GM19452 (cell line): ENCODE results near the gene LRRFIP1.
"Not testable (repeated sequence)": the region's sequence is repeated elsewhere in the genome, so short reads cannot be mapped to it uniquely, and the experiment has no call there.

ENCODE experiments used
- ATAC-seq: cut with Tn5 transposase; IDR thresholded peaks from one replicate; pipeline ENCODE4 v1.9.1; 2021; ENCODE audit not compliant: unreplicated experiment

The LRRFIP1 gene

DNA sequence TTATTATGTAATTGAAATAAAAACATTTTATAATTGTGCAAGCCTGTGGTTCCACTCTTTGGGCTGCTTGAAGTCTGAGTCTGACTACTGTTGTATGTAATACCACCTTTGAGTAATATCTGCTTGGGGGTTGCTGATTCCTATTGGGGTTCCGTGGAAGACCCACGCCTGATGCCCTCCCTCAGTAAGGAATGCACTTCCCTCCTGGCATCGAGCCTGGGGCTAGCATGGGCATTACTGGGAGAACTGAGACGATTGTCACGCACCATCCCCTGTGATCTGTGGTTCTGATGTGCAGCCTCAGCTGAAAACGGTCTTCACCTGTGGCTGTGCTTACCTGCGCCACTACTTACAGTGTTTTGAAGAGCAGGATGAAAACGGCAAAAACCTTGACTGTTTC is 138.5 kb downstream of the LRRFIP1 start:
- ATAC-seq = no peak

DNA sequence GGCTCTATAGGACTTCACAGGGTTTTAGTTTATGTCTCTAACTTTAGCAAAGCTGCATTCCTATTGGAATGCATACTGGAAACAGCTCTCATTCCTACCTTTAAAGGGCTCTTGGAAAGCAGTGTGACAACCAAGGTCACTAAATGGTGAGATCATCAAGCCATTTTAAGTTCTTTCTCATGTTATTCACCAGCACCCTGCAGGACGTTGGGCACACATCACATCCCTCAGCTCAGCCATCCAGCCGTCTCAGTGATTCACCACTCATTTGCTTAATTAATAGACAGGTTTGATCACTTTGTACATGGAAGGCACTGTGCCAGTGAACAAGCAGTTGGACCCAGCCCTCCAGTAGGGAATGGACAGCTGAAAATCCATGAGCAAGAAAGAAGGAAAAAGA is 139.0 kb downstream of the LRRFIP1 start:
- ATAC-seq = no peak

DNA sequence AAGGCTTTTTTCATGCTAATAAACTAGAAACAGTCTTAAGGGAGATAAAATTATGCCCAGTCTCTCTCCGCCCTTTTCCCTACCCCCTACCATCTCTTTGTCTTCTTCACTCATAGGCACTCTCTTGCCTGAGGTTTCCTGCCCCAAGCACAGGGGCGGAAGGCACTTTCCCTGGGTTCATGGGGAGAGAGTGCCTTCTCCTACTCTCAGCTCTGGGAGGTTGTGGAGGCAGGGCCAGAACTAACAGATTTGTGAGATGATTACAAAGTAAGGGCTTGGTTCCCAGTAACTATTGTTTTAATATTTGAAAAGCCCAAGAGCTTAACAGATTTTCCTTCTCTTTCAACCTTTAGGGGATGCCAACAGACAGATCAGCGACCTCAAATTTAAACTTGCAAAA is 145.1 kb downstream of the LRRFIP1 start:
- no peak for ATAC-seq

DNA sequence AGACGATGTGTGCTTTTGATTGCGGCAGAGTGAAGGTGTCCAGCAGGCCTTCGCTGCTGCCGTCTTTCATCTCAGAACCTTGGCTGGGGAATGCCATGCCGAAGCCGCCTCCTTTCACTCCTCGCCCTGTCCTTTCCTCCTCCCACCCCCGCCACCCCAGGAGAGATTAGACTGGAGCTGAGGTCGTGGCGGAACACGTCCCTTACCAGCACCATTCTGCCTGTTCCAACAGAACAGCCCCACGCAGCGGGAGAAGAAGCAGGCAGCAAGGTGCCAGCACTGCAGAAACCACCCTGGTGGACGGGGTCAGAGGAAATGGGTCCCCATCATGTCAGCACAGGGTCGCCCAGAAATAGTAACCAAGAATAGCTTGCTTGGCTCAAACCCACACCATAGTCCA is 146.4 kb downstream of the LRRFIP1 start:
- ATAC-seq = no peak

DNA sequence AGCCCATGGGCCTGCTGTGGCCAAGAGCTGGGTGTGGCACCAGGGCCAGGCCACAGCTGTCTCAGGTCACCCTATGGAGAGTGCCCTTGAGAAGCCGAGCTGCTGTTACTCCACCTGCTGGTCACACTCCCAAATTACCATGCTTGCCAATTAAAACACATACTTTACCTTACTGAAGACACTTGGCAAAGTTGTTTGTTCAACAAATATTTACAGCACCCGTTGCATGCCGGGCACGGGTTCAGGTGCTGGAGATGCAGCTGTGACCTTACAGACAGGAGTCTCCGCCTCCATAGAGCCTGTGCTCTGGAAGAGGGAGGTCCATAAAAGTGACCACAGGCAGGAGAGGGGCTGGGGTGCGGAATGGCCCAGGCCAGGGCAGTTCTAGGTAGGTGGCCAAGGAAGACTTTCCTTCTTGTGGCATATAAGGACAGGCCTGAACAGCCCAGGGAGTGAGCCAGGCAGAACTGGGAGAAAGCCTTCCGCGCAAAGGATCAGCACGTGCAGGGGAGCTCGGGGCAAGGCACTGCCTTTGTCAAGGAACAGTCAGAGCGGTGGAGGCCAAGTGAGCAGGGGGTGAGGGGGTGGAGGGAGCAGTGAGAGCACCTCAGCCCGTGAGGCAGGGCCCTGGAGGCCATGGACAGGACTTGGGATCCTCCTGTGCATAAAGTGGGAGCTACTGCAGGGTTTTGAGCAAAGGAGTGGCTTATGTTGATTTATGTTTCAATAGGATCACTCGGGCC is 147.6 kb downstream of the LRRFIP1 start:
- ATAC-seq = no peak

DNA sequence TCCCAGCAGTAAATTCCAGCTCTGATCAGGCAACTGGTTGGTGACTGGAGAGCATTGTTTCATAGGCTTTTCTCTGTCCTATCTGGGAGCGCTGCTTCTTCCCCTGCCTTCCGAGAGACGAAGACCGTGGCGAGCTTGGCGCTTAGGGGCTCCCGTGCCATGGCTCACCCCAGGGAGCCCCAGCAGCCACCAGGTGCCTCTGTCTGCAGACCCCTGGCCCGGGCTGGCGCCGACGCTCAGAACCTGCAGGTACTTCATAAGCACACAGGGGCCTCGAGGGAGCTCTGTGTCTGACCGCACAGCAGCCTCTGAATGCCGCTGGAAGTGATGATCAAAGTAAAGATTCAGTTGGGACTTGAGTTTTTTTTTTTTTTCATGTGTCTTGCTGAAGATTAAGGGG is 152.1 kb downstream of the LRRFIP1 start:
- ATAC-seq = no peak

DNA sequence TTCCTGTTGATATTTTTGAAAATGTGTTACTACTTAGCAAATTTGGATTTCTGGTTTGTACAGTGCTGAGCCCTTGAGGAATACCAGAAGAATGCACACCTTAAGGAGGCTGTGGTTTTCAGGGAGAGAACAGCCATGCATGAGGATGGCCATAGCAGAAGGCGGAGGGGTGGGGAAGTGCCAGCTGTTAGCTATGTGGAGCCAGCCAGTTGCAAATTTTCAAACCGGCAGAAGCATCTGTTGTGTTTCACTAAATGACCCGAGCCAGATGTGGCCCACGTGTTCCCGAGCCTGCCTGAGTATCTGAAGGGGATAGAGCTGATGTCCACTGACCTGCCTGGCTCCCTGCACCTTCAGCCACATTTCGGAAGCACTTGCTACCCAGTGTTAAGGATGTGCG is 154.8 kb downstream of the LRRFIP1 start:
- no peak for ATAC-seq

DNA sequence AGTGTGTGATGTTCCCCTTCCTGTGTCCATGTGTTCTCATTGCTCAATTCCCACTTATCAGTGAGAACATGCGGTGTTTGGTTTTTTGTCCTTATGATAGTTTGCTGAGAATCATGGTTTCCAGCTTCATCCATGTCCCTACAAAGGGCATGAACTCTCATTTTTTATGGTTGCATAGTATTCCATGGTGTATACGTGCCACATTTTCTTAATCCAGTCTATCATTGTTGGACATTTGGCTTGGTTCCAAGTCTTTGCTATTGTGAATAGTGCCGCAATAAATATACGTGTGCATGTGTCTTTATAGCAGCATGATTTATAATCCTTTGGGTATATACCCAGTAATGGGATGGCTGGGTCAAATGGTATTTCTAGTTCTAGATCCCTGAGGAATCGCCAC is 156.3 kb downstream of the LRRFIP1 start:
- ATAC-seq = not testable (repeated sequence)

DNA sequence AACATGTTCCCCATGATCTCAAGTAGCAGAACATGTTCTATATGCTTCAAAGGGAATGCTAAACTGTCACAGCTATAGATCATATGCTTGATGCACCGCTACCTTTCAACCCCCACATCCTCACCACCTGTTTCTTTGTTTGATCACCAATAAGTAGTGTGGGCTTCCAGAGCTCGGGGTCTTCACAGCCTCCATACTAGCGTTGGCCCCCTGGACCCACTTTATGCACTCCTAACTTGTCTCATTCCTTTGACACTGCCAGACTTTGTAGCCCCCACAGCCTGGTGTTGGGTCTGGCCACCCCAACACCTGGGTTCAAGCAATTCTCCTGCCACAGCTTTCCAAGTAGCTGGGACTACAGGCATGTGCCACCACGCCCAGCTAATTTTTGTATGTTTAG is 159.5 kb downstream of the LRRFIP1 start:
- no peak for ATAC-seq

DNA sequence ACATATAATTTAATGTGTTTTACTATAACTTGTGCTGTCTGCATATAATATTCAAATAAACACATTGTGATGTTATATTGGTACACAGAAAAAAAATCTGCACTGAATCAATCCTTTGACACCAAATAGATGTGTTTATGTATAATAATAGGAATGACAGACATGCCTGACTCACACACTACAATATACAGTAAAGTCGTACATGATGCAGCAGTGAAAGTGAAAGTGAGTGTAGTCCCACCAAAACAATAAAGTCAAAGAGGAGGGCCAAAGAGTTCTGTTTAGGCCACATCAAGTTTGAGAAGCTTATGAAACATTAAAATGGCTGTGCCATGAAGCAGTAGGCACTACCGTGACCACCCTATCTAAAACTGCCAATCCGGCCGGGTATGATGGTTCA is 163.0 kb downstream of the LRRFIP1 start:
- no peak for ATAC-seq

DNA sequence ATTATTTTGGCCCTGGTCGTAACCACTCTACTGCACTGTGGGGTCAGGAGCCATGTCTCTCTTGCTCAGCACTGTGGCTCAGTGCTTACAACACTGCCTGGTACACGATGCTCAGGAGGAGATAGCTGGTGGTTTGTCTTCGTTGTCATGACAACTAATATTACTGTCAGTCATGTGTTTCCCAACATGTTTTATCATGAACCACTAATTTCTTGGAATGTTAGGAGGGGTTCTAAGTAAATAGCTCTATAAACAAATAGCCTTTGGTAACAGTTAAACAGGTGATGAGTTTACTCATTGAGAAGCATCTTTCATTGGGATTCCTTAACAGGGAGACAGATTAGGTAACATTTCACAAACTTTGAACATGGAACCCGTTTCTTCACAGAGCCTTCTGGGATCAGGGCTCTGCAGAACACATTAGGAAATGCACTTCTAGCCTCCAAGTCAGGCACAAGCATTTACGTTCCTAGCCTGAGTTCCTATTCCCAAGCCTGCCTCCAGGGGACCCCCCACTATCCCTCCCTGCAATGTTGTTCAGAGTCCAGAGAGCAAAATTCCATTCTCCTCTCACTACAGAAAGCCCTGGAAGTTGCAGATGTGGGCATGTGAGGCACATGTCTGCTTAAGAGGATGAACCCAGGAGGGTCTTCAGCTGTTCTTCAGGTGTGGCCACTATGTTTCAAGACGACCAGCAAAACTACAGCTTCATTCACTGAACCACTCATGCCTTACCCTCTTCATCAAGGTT is 164.8 kb downstream of the LRRFIP1 start:
- ATAC-seq = no peak

DNA sequence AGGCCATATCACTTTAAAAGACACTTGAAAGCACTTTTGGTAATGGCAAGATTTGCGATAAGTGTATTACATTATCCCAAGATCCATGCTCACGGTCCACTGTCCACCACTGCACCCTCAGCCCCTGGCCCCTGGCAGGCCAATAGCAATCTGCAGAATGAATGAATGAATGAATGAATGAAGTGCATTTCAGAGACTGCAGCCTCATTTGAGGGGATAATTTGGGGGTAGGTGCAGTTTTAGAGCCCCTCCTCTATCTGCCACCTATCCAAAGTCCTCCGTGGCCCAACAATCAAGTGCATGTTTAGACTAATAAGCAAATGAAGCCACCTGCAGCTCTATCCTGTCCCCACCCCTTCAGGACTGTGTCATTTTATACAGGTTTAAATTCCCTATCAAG is 169.9 kb downstream of the LRRFIP1 start:
- no peak for ATAC-seq

DNA sequence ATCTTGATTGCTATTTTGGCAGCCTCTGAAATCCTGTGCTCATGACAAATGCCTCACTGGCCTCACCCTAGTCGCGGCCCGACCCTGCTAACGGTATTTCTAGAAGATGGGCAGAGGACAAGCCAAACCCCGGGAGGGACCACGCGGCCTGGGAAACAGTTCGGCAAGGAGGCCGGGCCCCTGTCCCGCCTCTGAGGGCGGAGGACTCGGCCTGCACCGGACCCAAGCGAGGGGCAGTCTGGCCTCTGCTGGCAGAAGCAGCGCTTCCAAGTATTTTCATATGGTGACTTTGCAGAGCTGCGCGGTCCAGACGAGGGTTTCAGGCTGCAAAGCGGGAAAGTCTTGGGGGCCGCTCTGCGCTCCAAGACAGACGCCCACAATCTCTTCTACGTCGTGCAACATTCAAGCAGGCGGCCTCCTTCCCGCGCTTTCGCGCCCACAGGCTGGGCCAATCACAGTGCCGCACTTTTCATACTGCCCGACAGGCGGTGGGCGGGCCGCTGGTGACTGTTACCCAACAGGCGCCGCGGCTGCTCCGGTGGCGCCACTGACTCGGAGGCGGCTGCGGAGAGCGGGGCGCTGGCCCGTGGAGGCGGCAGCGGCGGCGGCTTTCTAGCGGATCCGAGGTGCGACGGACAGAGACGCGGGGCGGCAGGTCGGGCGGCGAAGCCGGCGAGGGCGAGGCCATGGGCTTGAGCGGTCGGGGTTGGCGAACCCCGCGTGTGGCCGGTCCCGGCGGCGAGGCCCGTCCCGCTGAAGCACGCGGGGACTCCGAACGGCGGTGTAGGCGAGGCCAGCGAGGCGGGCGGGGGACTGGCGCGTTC is 171.1 kb downstream of the LRRFIP1 start, which contains the start of gene RBM44:
TSS of gene RBM44 (plus strand) at position 544 of the 824 bp plus-strand sequence. CDS start 14,831 bp downstream, outside the sequence.
- no peak for ATAC-seq

DNA sequence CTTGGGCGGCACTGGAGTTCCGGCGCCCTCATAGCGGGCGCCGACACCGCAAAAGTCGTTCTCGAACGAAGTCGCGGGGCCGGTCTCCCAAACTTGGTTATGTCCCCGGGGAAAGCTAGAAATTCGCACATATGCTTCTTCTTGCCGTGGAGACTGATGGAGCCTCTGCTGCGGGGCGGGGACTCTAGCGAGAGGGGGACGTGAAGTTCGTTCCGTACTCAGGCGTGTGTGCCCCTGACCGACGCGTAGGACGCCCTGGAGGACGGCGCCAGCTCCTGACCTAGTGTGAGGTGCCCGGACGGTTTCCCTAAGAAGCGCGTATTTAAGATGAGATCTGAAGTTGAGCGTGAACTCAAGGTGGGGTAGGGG is 171.7 kb downstream of the LRRFIP1 start:
- ATAC-seq = no peak

DNA sequence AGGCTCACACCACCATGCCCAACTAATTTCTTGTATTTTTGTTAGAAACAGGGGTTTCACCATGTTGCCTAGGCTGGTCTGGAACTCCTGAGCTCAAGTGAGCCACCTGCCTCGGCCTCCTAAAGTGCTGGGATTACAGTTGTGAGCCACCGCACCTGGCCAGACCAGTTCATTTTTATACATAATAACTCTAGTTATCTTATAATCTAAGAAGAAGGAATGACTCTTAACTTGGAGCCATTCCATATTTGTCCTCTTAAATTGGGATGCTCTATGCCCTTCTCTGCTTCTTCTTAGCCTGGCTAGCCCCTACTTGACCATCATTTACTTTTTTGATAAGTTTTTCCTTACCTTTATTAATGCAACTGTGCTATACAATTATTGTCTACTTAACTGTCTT is 174.1 kb downstream of the LRRFIP1 start:
- ATAC-seq = no peak

DNA sequence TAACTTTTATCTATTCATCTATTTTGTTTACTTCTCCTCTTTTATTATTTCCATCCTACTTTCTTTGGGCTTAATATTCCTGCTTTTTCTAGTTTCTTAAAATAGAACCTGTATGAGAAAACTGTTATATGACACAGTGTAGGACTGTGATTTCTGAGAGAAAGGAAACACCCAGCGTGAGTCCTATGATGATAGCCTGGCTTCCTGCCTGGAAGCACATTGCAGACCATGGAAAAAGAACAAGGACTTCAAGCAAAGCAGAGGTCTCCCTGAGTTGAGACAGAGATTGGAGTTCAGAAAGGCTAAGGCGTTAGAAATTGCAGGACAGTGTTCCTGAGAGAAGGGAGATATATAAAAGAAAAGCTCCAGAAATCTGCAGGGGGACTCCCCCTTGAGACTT is 178.9 kb downstream of the LRRFIP1 start:
- ATAC-seq = no peak

DNA sequence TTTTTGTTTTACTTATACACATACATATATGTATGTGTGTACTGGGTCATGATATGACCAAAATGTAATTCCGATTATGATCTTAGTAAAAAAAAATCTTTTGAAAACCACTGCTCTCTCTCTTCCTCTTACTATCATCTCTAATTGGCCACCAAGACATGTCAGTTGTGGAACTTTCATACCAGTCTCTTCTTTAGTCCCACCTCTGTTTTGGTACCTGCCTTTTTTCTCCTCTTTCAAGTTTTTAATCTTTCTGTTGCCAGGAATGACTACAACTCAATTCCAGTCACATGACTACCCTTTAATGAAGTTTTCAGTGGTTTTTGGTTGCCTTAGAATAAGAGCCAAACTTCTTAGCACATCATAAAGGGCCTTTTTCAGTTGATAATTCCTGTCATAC is 188.2 kb downstream of the LRRFIP1 start:
- no peak for ATAC-seq

DNA sequence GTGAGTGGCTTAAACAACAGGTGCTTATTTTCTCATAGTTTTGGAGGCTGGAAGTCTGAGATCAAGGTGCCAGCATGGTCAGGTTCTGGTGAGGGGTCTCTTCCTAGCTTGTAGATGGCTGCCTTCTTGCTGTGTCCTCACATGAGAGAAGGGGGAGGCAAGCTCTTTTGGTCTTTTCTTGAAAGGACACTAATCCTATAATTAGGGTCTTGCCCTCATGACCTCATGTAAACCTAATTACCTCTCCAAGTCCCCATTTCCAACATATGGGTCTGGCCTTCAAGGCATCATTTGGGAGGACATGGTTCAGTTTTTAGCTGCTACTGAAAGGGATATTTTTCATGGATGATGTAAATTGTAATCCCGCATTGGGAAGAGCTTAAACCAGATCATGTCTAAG is 189.1 kb downstream of the LRRFIP1 start:
- no peak for ATAC-seq

DNA sequence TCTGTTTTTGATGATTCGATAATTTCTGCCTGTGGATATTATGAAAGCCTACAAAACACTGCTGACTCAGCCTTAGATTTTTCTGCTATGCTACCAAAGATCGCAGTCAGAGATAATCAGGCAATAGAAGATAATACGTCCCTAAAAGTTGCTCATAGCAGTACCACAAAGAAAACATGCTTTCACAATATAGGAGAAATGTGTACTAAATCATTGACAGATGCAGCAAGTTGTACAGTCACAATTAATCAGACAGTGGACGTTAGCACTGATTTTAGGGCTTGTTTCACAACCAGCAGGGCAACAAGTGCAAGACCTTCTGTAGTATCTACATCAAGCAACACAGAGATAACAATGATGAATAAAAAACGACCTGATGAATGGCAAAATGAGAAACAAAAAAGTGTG is 190.7 kb downstream of the LRRFIP1 start:
- no peak for ATAC-seq

DNA sequence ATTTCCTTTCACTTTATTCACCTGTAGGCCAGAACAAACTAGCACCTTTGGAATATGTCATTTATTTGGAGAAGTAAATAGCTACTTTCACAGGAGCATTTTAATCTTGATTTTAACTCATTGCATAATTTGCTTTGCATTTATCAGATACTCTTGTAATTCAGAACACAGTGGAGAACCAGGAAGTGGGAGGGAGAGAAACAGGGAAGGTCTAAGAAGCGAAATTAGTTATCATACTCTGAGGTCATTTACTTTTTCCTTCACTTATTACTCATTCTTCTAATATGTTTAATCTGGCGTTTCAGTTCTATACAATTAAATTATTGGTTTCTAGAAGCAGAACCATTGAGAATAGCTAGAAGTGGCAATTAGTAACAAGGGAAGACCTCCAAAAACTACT is 191.8 kb downstream of the LRRFIP1 start:
- no peak for ATAC-seq

DNA sequence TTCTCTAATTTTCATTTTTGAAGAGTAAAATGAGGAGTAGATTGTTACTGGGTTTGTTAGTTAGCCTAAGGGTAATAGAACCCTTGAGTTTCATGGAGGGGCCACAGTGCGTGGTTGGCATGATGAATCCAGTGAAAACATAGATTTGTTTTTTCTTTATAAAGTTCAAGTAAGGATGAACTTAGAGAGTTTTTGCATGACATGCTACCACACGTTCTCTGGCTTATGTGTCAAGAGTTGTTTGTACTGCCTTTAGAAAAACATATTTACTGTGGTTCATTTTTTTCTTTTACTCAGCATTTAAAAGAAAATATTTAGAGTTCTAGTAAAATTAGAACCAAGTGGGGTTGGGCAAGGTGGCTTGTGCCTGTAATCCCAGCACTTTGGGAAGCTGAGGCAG is 193.0 kb downstream of the LRRFIP1 start:
- no peak for ATAC-seq

DNA sequence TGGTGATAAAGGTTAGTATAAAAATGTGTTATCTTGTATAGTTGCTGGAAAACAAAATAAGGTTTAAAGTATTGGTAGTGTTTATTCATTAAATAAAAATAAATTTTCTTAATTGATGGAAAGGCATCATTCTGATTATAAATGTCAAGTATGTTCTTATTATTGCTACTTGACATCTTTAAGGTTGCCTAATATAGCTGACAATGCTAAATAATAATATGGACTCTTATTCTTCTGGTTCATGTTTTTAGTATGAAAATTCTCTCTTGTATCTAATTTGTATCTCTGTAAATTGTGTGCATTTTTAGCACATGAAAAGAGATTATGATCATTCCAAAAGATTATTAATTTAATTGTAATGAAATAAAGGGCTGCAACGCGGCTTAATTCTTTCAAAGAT is 196.2 kb downstream of the LRRFIP1 start:
- no peak for ATAC-seq
